ENCODE results near the gene TAF12. TPM values are rescaled to one million over a fixed set of nuclear protein-coding genes. Genes with fewer than 3 reads are reported as not detected.
"Not testable (repeated sequence)": the region's sequence is repeated elsewhere in the genome, so short reads cannot be mapped to it uniquely, and the experiment has no call there.

TAF12 gene
- total RNA-seq, 1 experiment from 2014 or later = 18.6 TPM

- H3K9me3 Mint-ChIP-seq = no peaks in the 10 kb centered on the region
- DNase-seq (ENCODE audit: low spot score) (no peak), ATAC-seq (no peak)
- POLR2A ChIA-PET = interaction anchor here (0.5 to 1.8 kb wide), 5 partner anchors 20 to 90 kb away, joined by 3 to 16 read pairs (median 3); no protein-coding TSS in a partner anchor
- H3K36me3 Mint-ChIP-seq = peaks cover 14% of the 10 kb centered on the region
- TF ChIP-seq, protein P1, sequence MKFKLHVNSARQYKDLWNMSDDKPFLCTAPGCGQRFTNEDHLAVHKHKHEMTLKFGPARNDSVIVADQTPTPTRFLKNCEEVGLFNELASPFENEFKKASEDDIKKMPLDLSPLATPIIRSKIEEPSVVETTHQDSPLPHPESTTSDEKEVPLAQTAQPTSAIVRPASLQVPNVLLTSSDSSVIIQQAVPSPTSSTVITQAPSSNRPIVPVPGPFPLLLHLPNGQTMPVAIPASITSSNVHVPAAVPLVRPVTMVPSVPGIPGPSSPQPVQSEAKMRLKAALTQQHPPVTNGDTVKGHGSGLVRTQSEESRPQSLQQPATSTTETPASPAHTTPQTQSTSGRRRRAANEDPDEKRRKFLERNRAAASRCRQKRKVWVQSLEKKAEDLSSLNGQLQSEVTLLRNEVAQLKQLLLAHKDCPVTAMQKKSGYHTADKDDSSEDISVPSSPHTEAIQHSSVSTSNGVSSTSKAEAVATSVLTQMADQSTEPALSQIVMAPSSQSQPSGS (CRISPR knock-in tag; IDR thresholded peaks at IDR 0.05; ENCODE audit: borderline replicate concordance, low read depth) = no peak
- TF ChIP-seq PRDM15 (CRISPR knock-in tag; IDR thresholded peaks at IDR 0.05) = no peak
- TF ChIP-seq JAZF1 (CRISPR knock-in tag; IDR thresholded peaks at IDR 0.05) = no peak
- no peak for TF ChIP-seq ZNF416 (CRISPR knock-in tag; IDR thresholded peaks at IDR 0.05)
- no peak for TF ChIP-seq PRRX2 (CRISPR knock-in tag; IDR thresholded peaks at IDR 0.05)
- TF ChIP-seq FOXP1 (CRISPR knock-in tag; IDR thresholded peaks at IDR 0.05; ENCODE audit: borderline replicate concordance) = no peak
- TF ChIP-seq SOX15 (CRISPR knock-in tag; IDR thresholded peaks at IDR 0.05) = no peak
- no peak for TF ChIP-seq FOXP4 (CRISPR knock-in tag; IDR thresholded peaks at IDR 0.05)
- TF ChIP-seq TCF7 (CRISPR knock-in tag; IDR thresholded peaks at IDR 0.05; ENCODE audit: low read depth) = no peak
- H3K4me3 Mint-ChIP-seq = no peak overlapping the region
- H3K27ac Mint-ChIP-seq = peak overlapping the region; percentile 91
- no peaks in the 10 kb centered on the region for H3K27me3 Mint-ChIP-seq (ENCODE audit: low read depth)
- CTCF ChIA-PET = interaction anchor here (1.5 to 2.3 kb wide), 6 partner anchors 20 to 276 kb away, joined by 5 to 19 read pairs (median 7); no protein-coding TSS in a partner anchor
- H3K4me1 Mint-ChIP-seq = peaks cover 24% of the 10 kb centered on the region
Observed at GRCh38 chr1:28601696-28602095, 41.2 kb downstream of the TAF12 start.

DNA sequence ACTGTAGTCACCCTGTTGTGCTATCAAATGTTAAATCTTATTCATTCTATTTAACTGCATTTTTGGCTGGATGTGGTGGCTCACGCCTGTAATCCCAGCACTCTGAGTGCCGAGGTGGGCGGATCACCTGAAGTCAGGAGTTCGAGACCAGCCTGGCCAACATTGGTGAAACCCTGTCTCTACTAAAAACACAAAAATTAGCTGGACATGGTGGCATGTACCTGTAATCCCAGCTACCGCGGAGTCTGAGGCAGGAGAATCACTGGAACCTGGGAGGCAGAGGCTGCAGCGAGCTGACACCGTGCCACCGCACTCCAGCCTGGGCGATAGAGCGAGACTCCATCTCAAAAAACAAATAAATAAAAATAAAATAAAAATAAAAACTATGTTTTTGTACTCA is 46.6 kb downstream of the TAF12 start:
- DNase-seq (ENCODE audit: low spot score); H3K4me3 Mint-ChIP-seq; H3K36me3 Mint-ChIP-seq; H3K27ac Mint-ChIP-seq; H3K9me3 Mint-ChIP-seq; ATAC-seq; CTCF ChIA-PET: not testable (repeated sequence)
- POLR2A ChIA-PET = interaction anchor here (0.7 to 2.6 kb wide), 2 partner anchors 15 to 483 kb away, joined by 4 to 18 read pairs; no protein-coding TSS in a partner anchor
- Mint-ChIP-seq H3K27me3 (ENCODE audit: low read depth) (peaks cover 15% of the 10 kb centered on the region), H3K4me1 (peaks cover 53% of the 10 kb centered on the region)

DNA sequence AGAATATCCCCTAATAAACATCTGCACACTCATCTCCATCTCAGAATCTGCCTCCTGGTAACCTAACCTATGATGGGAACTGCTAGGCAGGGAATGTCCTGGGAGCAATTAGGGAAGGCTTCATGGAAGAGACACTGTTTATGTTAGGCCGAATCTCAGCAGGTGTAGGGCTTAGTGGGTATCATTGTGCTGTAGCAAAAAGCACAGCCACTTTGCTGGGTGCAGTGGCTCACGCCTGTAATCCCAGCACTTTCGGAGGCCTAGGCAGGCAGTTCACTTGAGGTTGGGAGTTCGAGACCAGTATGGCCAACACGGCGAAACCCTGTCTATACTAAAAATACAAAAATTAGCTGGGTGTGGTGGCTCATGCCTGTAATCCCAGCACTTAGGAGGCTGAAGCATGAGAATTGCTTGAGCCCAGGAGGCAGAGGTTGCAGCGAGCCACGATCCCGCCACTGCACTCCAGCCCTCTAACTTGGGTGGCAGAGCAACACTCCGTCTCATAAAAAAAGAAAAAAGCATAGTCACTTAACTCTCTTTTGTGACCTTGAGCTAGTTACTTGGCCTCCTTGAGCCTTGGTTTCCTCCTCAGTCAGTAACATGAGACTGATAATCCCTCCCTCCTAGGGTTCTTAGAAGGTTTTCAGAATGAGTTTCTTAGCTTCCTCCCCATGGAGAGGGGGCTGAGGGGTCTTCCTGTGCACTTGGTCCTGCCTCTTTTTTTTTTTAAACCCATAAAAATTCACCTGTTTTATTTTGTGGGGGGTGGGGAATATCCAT is 47.3 kb downstream of the TAF12 start:
- DNase-seq (ENCODE audit: low spot score) (no peak), ATAC-seq (no peak; the same call in 1 of the 2 replicates)
- ChIA-PET CTCF (no interaction called here), POLR2A (interaction anchor here (0.5 to 2.6 kb wide), 3 partner anchors 14 to 483 kb away, joined by 3 to 18 read pairs (median 4); no protein-coding TSS in a partner anchor)
- Mint-ChIP-seq H3K27me3 (ENCODE audit: low read depth) (peaks cover 15% of the 10 kb centered on the region), H3K4me1 (peaks cover 53% of the 10 kb centered on the region), H3K27ac (peak overlapping the region; percentile 94), H3K4me3 (no peak overlapping the region), H3K9me3 (no peaks in the 10 kb centered on the region), H3K36me3 (no peaks in the 10 kb centered on the region)
- TF ChIP-seq, protein P2, sequence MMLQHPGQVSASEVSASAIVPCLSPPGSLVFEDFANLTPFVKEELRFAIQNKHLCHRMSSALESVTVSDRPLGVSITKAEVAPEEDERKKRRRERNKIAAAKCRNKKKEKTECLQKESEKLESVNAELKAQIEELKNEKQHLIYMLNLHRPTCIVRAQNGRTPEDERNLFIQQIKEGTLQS (CRISPR knock-in tag; conservative IDR thresholded peaks at IDR 0.05) = no peak
- 0 out of 2 replicates have a peak, but pooled peaks have one; percentile 39 for TF ChIP-seq FOXK1 (CRISPR knock-in tag; IDR thresholded peaks at IDR 0.05)

DNA sequence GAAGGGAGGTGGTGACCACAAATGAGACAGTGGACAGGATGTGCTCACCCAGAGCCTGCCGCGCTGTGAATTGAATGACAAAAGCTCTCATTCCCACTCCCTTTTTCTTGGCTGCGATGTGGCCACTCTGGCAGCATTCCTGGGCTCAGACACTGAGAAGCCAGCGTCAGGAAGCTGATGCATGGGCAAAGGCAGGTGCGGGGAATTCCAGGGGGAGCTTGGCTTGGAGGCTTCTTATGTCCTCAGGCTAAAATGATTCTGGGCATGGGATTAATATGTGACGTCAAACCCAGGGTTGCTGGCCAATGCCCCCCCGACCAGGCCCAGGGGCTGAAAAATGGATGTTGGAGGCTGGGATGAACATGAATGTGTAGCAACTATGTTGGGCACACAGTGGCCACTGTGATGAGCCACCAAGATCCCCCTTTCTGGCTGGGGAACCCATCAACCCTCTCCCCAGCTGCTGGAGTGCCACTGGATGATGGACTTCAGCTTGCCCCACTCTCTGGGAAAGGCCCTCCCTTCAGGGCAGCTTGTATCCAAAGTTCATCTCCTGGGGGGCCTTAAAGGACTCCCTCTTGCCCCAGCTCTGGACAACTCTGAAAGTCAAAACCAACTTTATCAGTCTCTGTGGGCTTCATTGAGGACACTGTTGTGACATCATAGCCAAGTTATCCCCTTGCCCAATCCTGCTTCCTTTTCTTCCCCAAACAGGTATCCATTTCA is 48.0 kb downstream of the TAF12 start:
- H3K4me1 Mint-ChIP-seq = peaks cover 54% of the 10 kb centered on the region
- not testable (repeated sequence) for H3K36me3 Mint-ChIP-seq, H3K4me3 Mint-ChIP-seq, H3K9me3 Mint-ChIP-seq
- peak; percentile 29 for ATAC-seq
- peak overlapping the region; percentile 94 for H3K27ac Mint-ChIP-seq
- H3K27me3 Mint-ChIP-seq (ENCODE audit: low read depth) = peaks cover 15% of the 10 kb centered on the region
- DNase-seq (ENCODE audit: low spot score) = peak; percentile 61
- CTCF ChIA-PET = interaction anchor here (0.6 kb wide), 1 partner anchor 21 kb away, joined by 3 read pairs; no protein-coding TSS in a partner anchor
- POLR2A ChIA-PET = interaction anchor here (0.6 to 2.6 kb wide), 4 partner anchors 9 to 89 kb away, joined by 3 to 18 read pairs (median 4); partner anchors contain the start of gene RCC1

GRCh38 chr1:28593988-28594356 is 48.9 kb downstream of the TAF12 start:
- ChIA-PET POLR2A (interaction anchor here (1.4 kb wide), 1 partner anchor 14 kb away, joined by 4 read pairs; no protein-coding TSS in a partner anchor), CTCF (interaction anchor here (1.7 kb wide), 1 partner anchor 9 kb away, joined by 5 read pairs; no protein-coding TSS in a partner anchor)
- H3K4me1 Mint-ChIP-seq = peaks cover 47% of the 10 kb centered on the region
- H3K9me3 Mint-ChIP-seq; ATAC-seq; H3K36me3 Mint-ChIP-seq; DNase-seq (ENCODE audit: low spot score): not testable (repeated sequence)
- H3K4me3 Mint-ChIP-seq = 0 out of 2 replicates have a peak overlapping the region, but pooled peaks have one; percentile 10
- H3K27me3 Mint-ChIP-seq (ENCODE audit: low read depth) = peaks cover 15% of the 10 kb centered on the region
- 0 out of 2 replicates have a peak overlapping the region, but pooled peaks have one; percentile 94 for H3K27ac Mint-ChIP-seq
